HepG2 (cell line): ENCODE results near the gene NFS1. TPM values are rescaled to one million over a fixed set of nuclear protein-coding genes. Genes with fewer than 3 reads are reported as not detected.

Experiments
- MXI1 ChIP-seq: IDR thresholded peaks from 3 replicates; pipeline ENCODE4 v1.6.1; 2012; ENCODE audit warnings: low read depth, low read length, inconsistent platforms, borderline replicate concordance
- NR2F1 ChIP-seq, 2 experiments: fragments of 450-650 bp in 1 of 2; formaldehyde crosslinking in 1 of 2; IDR thresholded peaks; 2 replicates each; pipeline versions ENCODE4 v1.5.0 to v1.6.1; 2016 to 2020; ENCODE audit warnings: mild to moderate bottlenecking in 1 of 2, missing compliant biosample characterization in 1 of 2, missing genetic modification reagents in 1 of 2, moderate library complexity in 1 of 2
- ONECUT2 ChIP-seq: sonication (generic); formaldehyde crosslinking; IDR thresholded peaks from 2 replicates; pipeline ENCODE4 v1.4.0; 2020; ENCODE audit warnings: missing genetic modification reagents
- RELA ChIP-seq: sonication (generic); formaldehyde crosslinking; IDR thresholded peaks from 2 replicates; pipeline ENCODE4 v1.4.0; 2020; ENCODE audit warnings: missing genetic modification reagents
- SRY ChIP-seq: sonication (generic); formaldehyde crosslinking; IDR thresholded peaks from 2 replicates; pipeline ENCODE4 v1.8.0; 2022; ENCODE audit warnings: mild to moderate bottlenecking, missing genetic modification reagents
- TAF15 ChIP-seq: fragments of 200-400 bp; formaldehyde crosslinking; IDR thresholded peaks from one replicate; pipeline ENCODE4 v1.6.1; 2018; ENCODE audit warnings: mild to moderate bottlenecking, low read depth, low read length; ENCODE audit not compliant: poor library complexity, severe bottlenecking
- TEAD2 ChIP-seq: sonication (generic); formaldehyde crosslinking; IDR thresholded peaks from 2 replicates; pipeline ENCODE4 v1.9.0; 2021; ENCODE audit warnings: missing genetic modification reagents
- UBTF ChIP-seq: sonication (generic); formaldehyde crosslinking; IDR thresholded peaks from 2 replicates; pipeline ENCODE4 v1.4.0; 2020; ENCODE audit warnings: mild to moderate bottlenecking, missing genetic modification reagents
- ZMAT5 ChIP-seq: sonication (generic); formaldehyde crosslinking; IDR thresholded peaks from 2 replicates; pipeline ENCODE4 v1.5.0; 2020; ENCODE audit warnings: mild to moderate bottlenecking, low read depth, missing genetic modification reagents, borderline replicate concordance
- ZNF276 ChIP-seq: sonication (generic); formaldehyde crosslinking; IDR thresholded peaks from 2 replicates; pipeline ENCODE4 v1.4.0; 2020; ENCODE audit warnings: mild to moderate bottlenecking, low read depth, missing genetic modification reagents
- ZNF335 ChIP-seq: sonication (generic); formaldehyde crosslinking; IDR thresholded peaks from 2 replicates; pipeline ENCODE4 v1.4.0; 2020; ENCODE audit warnings: missing genetic modification reagents
- ZNF562 ChIP-seq: sonication (generic); formaldehyde crosslinking; IDR thresholded peaks from 2 replicates; pipeline ENCODE4 v1.8.0; 2022; ENCODE audit warnings: missing genetic modification reagents, borderline replicate concordance
- ZNF7 ChIP-seq: IDR thresholded peaks from 2 replicates; pipeline ENCODE4 v1.6.1; 2016; ENCODE audit warnings: missing biosample characterization, missing genetic modification reagents
- ZSCAN25 ChIP-seq: sonication (generic); formaldehyde crosslinking; IDR thresholded peaks from 2 replicates; pipeline ENCODE4 v1.8.0; 2022; ENCODE audit warnings: mild to moderate bottlenecking, missing genetic modification reagents
- polyA plus RNA-seq, 8 experiments: library from polyadenylated mRNA; depleted of rRNA in 3 of 8; stranded (reverse) in 7 of 8; unstranded in 1 of 8; fragments of >200 nt; fragmentation: Illumina TruSeq in 4 of 8; extraction: Trizol in 4 of 8; gene quantifications; 2 replicates each; pipeline versions ENCODE4 v1.2.1 to v1.2.3, GENCODE V29; 2011 to 2016; ENCODE audit warnings: low read depth in 4 of 8, missing spikeins in 1 of 8, mixed read lengths in 1 of 8; ENCODE audit not compliant: insufficient read depth in 1 of 8
- total RNA-seq, 5 experiments: library from RNA; depleted of rRNA; stranded (reverse); fragments of >200 nt; fragmentation: Illumina TruSeq; extraction: Trizol; gene quantifications; 2 replicates each; pipeline ENCODE4 v1.2.3, GENCODE V29; 2016; ENCODE audit warnings: low read depth in 1 of 5

Gene NFS1
- total and polyA plus RNA-seq, 2 of the 13 experiments (the other 11 are each of a cell fraction or from before 2014, with no cell fraction given) = 65.9 to 88.1 TPM

- TF ChIP-seq TAF15 (peak; percentile 31), TEAD2 (CRISPR knock-in tag) (no peak), RELA (CRISPR knock-in tag) (no peak), SRY (no peak), UBTF (CRISPR knock-in tag) (no peak), ZNF562 (CRISPR knock-in tag) (no peak), ZNF7 (CRISPR knock-in tag) (no peak), NR2F1 (CRISPR knock-in tag; IDR thresholded peaks at IDR 0.05) (peak in 1 of 2 experiments; percentile 36; a peak in 1 of 4 replicates), ZNF276 (CRISPR knock-in tag) (no peak), ZMAT5 (CRISPR knock-in tag) (no peak), ZSCAN25 (CRISPR knock-in tag) (no peak), ONECUT2 (CRISPR knock-in tag) (no peak; the same call in 1 of the 2 replicates), ZNF335 (CRISPR knock-in tag) (peak; percentile 1; the same call in 1 of the 2 replicates), MXI1 (peak; percentile 12; the same call in 1 of the 3 replicates)
Observed at GRCh38 chr20:35698298-35699126, 640 bp downstream of the NFS1 start (continued).
